Parathyroid adenoma (tissue), 2 donors: ENCODE results near the gene EPHB1.
"Not testable (repeated sequence)": the region's sequence is repeated elsewhere in the genome, so short reads cannot be mapped to it uniquely, and the experiment has no call there.

Source experiments
- H2AFZ ChIP-seq: fragments of 300-600 bp; sonication (generic); one replicate; pipeline ENCODE4 v1.7.0; 2017; ENCODE audit warnings: antibody characterized with exemption, mild to moderate bottlenecking
- H3K27ac ChIP-seq: fragments of 300-600 bp; sonication (generic); one replicate; pipeline ENCODE4 v1.7.0; 2017
- H3K27me3 ChIP-seq: fragments of 300-600 bp; sonication (generic); one replicate; pipeline ENCODE4 v1.7.0; 2017; ENCODE audit warnings: low read length; ENCODE audit not compliant: control insufficient read depth, insufficient read depth
- H3K36me3 ChIP-seq: fragments of 300-600 bp; sonication (generic); one replicate; pipeline ENCODE4 v1.7.0; 2017; ENCODE audit warnings: low read length; ENCODE audit not compliant: control insufficient read depth, insufficient read depth
- H3K4me1 ChIP-seq: fragments of 300-600 bp; sonication (generic); one replicate; pipeline ENCODE4 v1.7.0; 2017; ENCODE audit warnings: control low read depth
- H3K4me2 ChIP-seq: fragments of 300-600 bp; sonication (generic); one replicate; pipeline ENCODE4 v1.7.0; 2017; ENCODE audit warnings: low read length
- H3K4me3 ChIP-seq: fragments of 300-600 bp; sonication (generic); one replicate; pipeline ENCODE4 v1.7.0; 2017; ENCODE audit warnings: low read depth, low read length
- H3K79me2 ChIP-seq: fragments of 300-600 bp; sonication (generic); one replicate; pipeline ENCODE4 v1.7.0; 2017; ENCODE audit warnings: control low read depth
- H3K9ac ChIP-seq: fragments of 300-600 bp; sonication (generic); one replicate; pipeline ENCODE4 v1.7.0; 2017; ENCODE audit warnings: mild to moderate bottlenecking
- H3K9me3 ChIP-seq: fragments of 300-600 bp; sonication (generic); one replicate; pipeline ENCODE4 v1.7.0; 2017; ENCODE audit warnings: low read length; ENCODE audit not compliant: control insufficient read depth
- TF ChIP-seq, protein P1 (sequence below): fragments of 300-600 bp; sonication (generic); IDR thresholded peaks from one replicate; pipeline ENCODE4 v1.7.0; 2017; ENCODE audit warnings: antibody characterized with exemption, mild to moderate bottlenecking
- donor health status: primary hyperparathyroidism.

The EPHB1 gene

DNA sequence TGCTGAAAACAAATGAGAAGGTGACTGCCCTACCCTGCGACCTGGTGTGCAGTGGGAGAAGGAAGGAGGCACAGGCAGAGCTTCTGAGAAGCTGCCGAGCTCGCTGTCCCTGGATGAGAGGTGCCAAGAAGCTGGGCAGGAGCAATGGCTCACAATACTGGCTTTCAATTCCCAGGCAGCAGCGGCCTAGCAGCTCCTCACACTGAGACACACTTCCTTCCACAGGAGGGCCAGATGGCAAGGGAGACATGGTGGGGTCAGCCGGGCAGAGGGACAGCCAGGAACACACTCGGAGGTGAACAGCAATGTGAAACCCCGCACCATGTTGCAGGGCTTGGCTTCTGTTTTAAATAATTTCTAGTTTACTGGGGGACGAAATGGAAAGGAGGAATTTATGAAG lies 314.6 kb downstream of the EPHB1 start:
- Histone ChIP-seq H3K36me3 (no peaks in the 10 kb centered on the region), H3K9ac (no peak overlapping the region), H3K79me2 (no peaks in the 10 kb centered on the region), H3K27me3 (no peaks in the 10 kb centered on the region), H3K27ac (no peak overlapping the region), H2AFZ (no peak overlapping the region), H3K4me3 (no peak overlapping the region), H3K4me1 (no peaks in the 10 kb centered on the region), H3K4me2 (no peak overlapping the region), H3K9me3 (no peaks in the 10 kb centered on the region)
- TF ChIP-seq, protein P1, sequence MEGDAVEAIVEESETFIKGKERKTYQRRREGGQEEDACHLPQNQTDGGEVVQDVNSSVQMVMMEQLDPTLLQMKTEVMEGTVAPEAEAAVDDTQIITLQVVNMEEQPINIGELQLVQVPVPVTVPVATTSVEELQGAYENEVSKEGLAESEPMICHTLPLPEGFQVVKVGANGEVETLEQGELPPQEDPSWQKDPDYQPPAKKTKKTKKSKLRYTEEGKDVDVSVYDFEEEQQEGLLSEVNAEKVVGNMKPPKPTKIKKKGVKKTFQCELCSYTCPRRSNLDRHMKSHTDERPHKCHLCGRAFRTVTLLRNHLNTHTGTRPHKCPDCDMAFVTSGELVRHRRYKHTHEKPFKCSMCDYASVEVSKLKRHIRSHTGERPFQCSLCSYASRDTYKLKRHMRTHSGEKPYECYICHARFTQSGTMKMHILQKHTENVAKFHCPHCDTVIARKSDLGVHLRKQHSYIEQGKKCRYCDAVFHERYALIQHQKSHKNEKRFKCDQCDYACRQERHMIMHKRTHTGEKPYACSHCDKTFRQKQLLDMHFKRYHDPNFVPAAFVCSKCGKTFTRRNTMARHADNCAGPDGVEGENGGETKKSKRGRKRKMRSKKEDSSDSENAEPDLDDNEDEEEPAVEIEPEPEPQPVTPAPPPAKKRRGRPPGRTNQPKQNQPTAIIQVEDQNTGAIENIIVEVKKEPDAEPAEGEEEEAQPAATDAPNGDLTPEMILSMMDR: no peak

DNA sequence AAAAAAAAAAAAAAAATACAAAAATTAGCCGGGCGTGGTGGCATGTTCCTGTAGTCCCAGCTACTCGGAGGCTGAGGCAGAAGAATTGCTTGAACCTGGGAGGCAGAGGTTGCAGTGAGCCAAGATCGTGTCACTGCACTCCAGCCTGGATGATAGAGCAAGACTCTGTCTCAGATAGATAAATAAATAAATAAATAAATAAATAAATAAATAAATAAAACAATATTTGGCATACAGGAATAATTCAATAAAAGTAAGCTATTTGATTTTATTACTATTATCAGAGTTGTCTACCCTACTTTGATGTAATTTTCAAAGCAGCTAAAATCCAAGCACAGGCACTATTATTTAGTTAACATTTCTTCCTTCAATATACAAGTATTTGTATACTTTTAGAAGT lies 319.5 kb downstream of the EPHB1 start:
- H3K27me3 ChIP-seq, H3K4me3 ChIP-seq, H3K4me2 ChIP-seq, H3K4me1 ChIP-seq, H3K9me3 ChIP-seq, H2AFZ ChIP-seq, H3K27ac ChIP-seq, H3K36me3 ChIP-seq, H3K79me2 ChIP-seq, H3K9ac ChIP-seq: not testable (repeated sequence)

DNA sequence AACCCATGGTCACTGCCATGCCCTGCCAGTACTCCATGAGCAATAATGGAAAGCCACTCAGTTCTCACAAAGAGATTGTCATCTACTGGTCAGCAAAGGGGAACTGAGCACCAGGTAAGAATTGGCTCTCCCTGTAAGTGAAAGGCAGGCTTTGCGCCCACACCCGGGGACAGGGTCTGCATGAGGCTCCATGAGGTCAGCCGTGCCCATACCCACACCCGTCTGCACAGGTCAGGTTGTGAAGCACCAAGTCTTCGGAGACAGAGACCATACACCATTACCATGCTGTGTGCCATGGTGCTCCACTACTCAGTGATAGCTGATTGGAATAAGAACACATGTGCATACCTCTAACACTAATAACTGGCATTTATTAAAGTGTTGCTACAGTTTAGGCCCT lies 322.9 kb downstream of the EPHB1 start:
- Histone ChIP-seq H3K4me1 (no peaks in the 10 kb centered on the region), H2AFZ (no peak overlapping the region), H3K9me3 (no peaks in the 10 kb centered on the region), H3K27me3 (no peaks in the 10 kb centered on the region), H3K9ac (no peak overlapping the region), H3K4me2 (no peak overlapping the region), H3K79me2 (no peaks in the 10 kb centered on the region), H3K4me3 (no peak overlapping the region), H3K27ac (no peak overlapping the region), H3K36me3 (no peaks in the 10 kb centered on the region)
- TF ChIP-seq, protein P1: no peak

DNA sequence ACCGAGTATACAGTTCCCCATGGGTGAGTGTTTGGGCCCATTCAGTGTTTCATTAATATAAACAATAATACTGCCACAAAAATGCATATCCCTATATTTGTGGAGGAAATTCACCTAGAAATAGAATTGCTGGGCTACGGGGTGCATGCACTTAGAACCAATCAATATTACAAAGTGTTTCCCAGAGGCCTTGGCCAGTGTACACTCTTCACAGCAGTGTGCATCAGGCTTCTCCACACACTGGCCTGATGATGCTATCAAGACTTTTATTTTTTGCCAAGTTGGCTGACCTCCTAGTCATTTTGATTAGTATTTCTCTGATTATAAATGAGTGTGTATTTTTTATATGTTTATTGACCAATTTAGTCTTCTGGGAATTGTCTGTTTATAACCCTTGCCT lies 323.7 kb downstream of the EPHB1 start:
- no peaks in the 10 kb centered on the region for H3K4me1 ChIP-seq
- no peaks in the 10 kb centered on the region for H3K79me2 ChIP-seq
- H2AFZ ChIP-seq: no peak overlapping the region
- H3K4me3 ChIP-seq: no peak overlapping the region
- TF ChIP-seq, protein P1: no peak
- H3K4me2 ChIP-seq: no peak overlapping the region
- H3K36me3 ChIP-seq: no peaks in the 10 kb centered on the region
- H3K27me3 ChIP-seq: no peaks in the 10 kb centered on the region
- no peaks in the 10 kb centered on the region for H3K9me3 ChIP-seq
- H3K27ac ChIP-seq: no peak overlapping the region
- H3K9ac ChIP-seq: no peak overlapping the region

GRCh38 chr3:135125171-135125801 lies 330.2 kb downstream of the EPHB1 start:
- Histone ChIP-seq H3K9me3 (no peaks in the 10 kb centered on the region), H3K4me3 (no peak overlapping the region), H3K79me2 (no peaks in the 10 kb centered on the region), H3K4me2 (no peak overlapping the region), H3K27ac (no peak overlapping the region), H3K36me3 (no peaks in the 10 kb centered on the region), H2AFZ (no peak overlapping the region), H3K9ac (no peak overlapping the region), H3K27me3 (no peaks in the 10 kb centered on the region), H3K4me1 (no peaks in the 10 kb centered on the region)
- TF ChIP-seq, protein P1: no peak
